ENCODE measurements around the gene SKP2. TPM values are rescaled to one million over a fixed set of nuclear protein-coding genes. Genes with fewer than 3 reads are reported as not detected.

Gene SKP2
- polyA plus RNA-seq, 1 experiment: 21.6 TPM

GRCh38 chr5:36161361-36161760 lies 9.4 kb downstream of the SKP2 start:
- TF ChIP-seq, protein P1, sequence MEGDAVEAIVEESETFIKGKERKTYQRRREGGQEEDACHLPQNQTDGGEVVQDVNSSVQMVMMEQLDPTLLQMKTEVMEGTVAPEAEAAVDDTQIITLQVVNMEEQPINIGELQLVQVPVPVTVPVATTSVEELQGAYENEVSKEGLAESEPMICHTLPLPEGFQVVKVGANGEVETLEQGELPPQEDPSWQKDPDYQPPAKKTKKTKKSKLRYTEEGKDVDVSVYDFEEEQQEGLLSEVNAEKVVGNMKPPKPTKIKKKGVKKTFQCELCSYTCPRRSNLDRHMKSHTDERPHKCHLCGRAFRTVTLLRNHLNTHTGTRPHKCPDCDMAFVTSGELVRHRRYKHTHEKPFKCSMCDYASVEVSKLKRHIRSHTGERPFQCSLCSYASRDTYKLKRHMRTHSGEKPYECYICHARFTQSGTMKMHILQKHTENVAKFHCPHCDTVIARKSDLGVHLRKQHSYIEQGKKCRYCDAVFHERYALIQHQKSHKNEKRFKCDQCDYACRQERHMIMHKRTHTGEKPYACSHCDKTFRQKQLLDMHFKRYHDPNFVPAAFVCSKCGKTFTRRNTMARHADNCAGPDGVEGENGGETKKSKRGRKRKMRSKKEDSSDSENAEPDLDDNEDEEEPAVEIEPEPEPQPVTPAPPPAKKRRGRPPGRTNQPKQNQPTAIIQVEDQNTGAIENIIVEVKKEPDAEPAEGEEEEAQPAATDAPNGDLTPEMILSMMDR (IDR thresholded peaks at IDR 0.05; ENCODE audit: low read depth, low read length): no peak
- H3K9me3 ChIP-seq (ENCODE audit: control insufficient read depth, insufficient read depth, low read length): no peaks in the 10 kb centered on the region
- H3K4me3 ChIP-seq (ENCODE audit: low read depth, low read length): no peak overlapping the region
- no peak overlapping the region for H3K27ac ChIP-seq (ENCODE audit: low read depth, low read length)
- ChIA-PET POLR2A (no interaction called here), CTCF (interaction anchor here (1.5 to 3.1 kb wide), 2 partner anchors 17 to 144 kb away, joined by 6 to 13 read pairs; no protein-coding TSS in a partner anchor)
- H3K27me3 ChIP-seq (ENCODE audit: control insufficient read depth, insufficient read depth, low read length): no peaks in the 10 kb centered on the region
- no peak for DNase-seq (ENCODE audit: low read depth, low spot score)

DNA sequence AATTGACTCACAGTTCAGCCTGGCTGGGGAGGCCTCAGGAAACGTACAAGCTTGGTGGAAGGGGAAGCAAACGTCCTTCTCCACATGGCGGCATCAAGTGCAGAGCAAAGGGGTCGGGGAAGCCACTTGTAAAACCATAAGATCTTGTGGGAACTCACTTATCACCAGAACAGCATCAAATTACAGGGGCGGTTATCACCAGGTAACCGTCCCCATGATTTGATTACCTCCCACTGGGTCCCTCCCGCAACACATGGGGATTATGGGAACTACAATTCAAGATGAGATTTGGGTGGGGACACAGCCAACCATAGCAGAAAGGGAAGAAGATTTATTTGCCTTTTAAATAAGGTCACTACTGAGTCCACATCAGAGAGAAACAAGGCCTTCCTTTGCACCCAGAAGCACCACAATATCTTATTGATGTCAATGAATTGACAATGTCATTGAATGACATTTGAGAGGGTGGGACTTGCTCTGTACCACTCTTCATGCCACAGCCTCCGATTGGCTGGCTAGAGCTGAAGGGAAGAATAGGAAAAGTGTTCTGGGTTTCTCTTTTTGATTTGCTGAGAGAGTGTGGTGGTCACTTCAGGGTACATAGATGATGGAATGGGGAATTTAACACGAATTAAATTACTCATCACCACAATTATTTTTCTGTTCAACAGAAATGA lies 11.0 kb downstream of the SKP2 start:
- TF ChIP-seq, protein P1 (IDR thresholded peaks at IDR 0.05; ENCODE audit: low read depth, low read length): no peak
- POLR2A ChIA-PET: no interaction called here
- Histone ChIP-seq H3K27ac (ENCODE audit: low read depth, low read length) (no peak overlapping the region), H3K27me3 (ENCODE audit: control insufficient read depth, insufficient read depth, low read length) (no peaks in the 10 kb centered on the region), H3K9me3 (ENCODE audit: control insufficient read depth, insufficient read depth, low read length) (no peaks in the 10 kb centered on the region), H3K4me3 (ENCODE audit: low read depth, low read length) (no peak overlapping the region)
- DNase-seq (ENCODE audit: low read depth, low spot score): no peak
- CTCF ChIA-PET: interaction anchor here (0.8 to 3.1 kb wide), 2 partner anchors 15 to 79 kb away, joined by 3 to 13 read pairs; partner anchors contain the start of gene NADK2

GRCh38 chr5:36164461-36164860 lies 12.6 kb downstream of the SKP2 start:
- H3K9me3 ChIP-seq (ENCODE audit: control insufficient read depth, insufficient read depth, low read length): no peaks in the 10 kb centered on the region
- DNase-seq (ENCODE audit: low read depth, low spot score): no peak
- ChIA-PET POLR2A (no interaction called here), CTCF (no interaction called here)
- TF ChIP-seq, protein P1 (IDR thresholded peaks at IDR 0.05; ENCODE audit: low read depth, low read length): no peak
- H3K27ac ChIP-seq (ENCODE audit: low read depth, low read length): no peak overlapping the region
- H3K4me3 ChIP-seq (ENCODE audit: low read depth, low read length): no peak overlapping the region
- H3K27me3 ChIP-seq (ENCODE audit: control insufficient read depth, insufficient read depth, low read length): no peaks in the 10 kb centered on the region

DNA sequence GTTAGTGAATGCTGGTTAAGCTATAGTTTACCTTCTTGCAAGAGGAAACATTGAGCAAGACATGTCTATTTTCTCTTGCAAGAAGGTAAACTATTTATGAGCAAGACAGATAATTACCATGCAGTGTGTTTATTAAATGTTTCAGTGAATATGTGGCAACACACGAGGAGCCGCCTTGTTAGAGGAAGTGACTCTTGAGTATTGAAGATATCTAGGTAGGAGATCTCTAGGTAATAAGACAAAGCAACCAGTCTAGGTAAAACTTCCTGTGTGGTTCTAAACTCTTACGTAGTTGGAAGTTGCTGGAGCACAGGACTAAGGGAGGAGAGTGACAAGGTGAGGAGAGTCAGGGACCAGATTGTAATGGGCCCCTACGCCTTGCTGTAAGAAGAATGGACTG lies 16.8 kb downstream of the SKP2 start:
- no peak overlapping the region for H3K27ac ChIP-seq (ENCODE audit: low read depth, low read length)
- no peak overlapping the region for H3K4me3 ChIP-seq (ENCODE audit: low read depth, low read length)
- TF ChIP-seq, protein P1 (IDR thresholded peaks at IDR 0.05; ENCODE audit: low read depth, low read length): no peak
- ChIA-PET CTCF (interaction anchor here (1.9 to 4.1 kb wide), 2 partner anchors 10 to 89 kb away, joined by 5 to 25 read pairs; no protein-coding TSS in a partner anchor), POLR2A (no interaction called here)
- H3K9me3 ChIP-seq (ENCODE audit: control insufficient read depth, insufficient read depth, low read length): no peaks in the 10 kb centered on the region
- DNase-seq (ENCODE audit: low read depth, low spot score): no peak
- no peaks in the 10 kb centered on the region for H3K27me3 ChIP-seq (ENCODE audit: control insufficient read depth, insufficient read depth, low read length)

DNA sequence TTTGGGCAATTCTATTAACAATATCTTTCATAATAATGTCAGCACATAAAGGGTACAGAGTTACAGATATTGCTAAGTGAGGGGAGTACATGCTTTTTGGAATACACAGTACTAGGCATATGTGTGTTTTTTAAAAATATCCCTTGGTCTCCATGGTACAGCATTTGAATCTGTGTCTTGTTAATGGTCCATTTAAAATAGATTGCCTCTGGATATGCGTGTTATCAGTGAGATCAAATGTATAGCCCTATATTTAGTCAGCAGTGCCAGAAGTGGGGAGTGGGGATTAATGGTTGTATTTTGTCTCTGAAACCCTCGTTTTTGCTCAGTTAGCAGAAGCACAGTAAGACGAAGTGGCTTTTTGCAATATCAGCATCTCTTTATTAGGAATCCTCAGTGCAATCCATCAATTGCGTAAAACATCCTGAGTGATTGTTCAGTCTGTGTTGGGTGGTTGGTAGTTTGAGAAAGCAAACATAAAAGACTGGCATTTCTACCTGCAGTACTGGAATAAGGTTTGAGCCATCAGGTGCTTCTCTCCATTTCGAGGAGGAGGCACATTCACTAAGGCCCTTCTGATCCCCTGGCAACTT lies 19.0 kb downstream of the SKP2 start:
- H3K27me3 ChIP-seq (ENCODE audit: control insufficient read depth, insufficient read depth, low read length): no peaks in the 10 kb centered on the region
- ChIA-PET POLR2A (no interaction called here), CTCF (interaction anchor here (1.2 to 3.1 kb wide), 3 partner anchors 8 to 135 kb away, joined by 4 to 9 read pairs (median 8); no protein-coding TSS in a partner anchor)
- no peaks in the 10 kb centered on the region for H3K9me3 ChIP-seq (ENCODE audit: control insufficient read depth, insufficient read depth, low read length)
- TF ChIP-seq, protein P1 (IDR thresholded peaks at IDR 0.05; ENCODE audit: low read depth, low read length): no peak
- H3K4me3 ChIP-seq (ENCODE audit: low read depth, low read length): no peak overlapping the region
- no peak overlapping the region for H3K27ac ChIP-seq (ENCODE audit: low read depth, low read length)
- DNase-seq (ENCODE audit: low read depth, low spot score): no peak

Measured in AG04450 (cell line).